PC-3 (cell line): Measurements from ENCODE around the gene BLTP3B. TPM values are rescaled to one million over a fixed set of nuclear protein-coding genes. Genes with fewer than 3 reads are reported as not detected.

Experiments used
- ATAC-seq: fragments of 200-7000 bp; cut with Tn5 transposase; 2 replicates; pipeline ENCODE4 v1.9.1; 2020; ENCODE audit warnings: mild to moderate bottlenecking, moderate library complexity
- BruUV-seq: library from RNA; stranded (reverse); fragments of 400-500 nt; replicated peaks from 2 replicates; lab custom pipeline; 2021; lab: Mats Ljungman, UMichigan
- CTCF ChIA-PET: fragments of 300-600 bp; sonication (Branson Sonifier 250); formaldehyde crosslinking; loops from one replicate; lab custom pipeline; 2022; ENCODE audit warnings: antibody characterized with exemption; lab: Charles Lee
- POLR2A ChIA-PET: fragments of 300-600 bp; sonication (Branson Sonifier 250); formaldehyde crosslinking; loops from one replicate; lab custom pipeline; 2022; ENCODE audit warnings: antibody characterized with exemption; ENCODE audit not compliant: unreplicated experiment; lab: Charles Lee
- DNase-seq: peaks from one replicate; pipeline ENCODE4 v3.0.0-alpha.2; 2015
- H2AFZ ChIP-seq: fragments of 300-600 bp; sonication (generic); 2 replicates; pipeline ENCODE4 v1.6.0; 2016; ENCODE audit warnings: antibody characterized with exemption, low read length
- H3F3A ChIP-seq: fragments of 300-600 bp; sonication (generic); one replicate; pipeline ENCODE4 v1.6.0; 2017; ENCODE audit warnings: antibody characterized with exemption, low read length, control low read depth, mild to moderate bottlenecking; ENCODE audit not compliant: unreplicated experiment
- H3K27ac ChIP-seq: fragments of 300-600 bp; sonication (generic); 2 replicates; pipeline ENCODE4 v1.5.1; 2016; ENCODE audit warnings: mild to moderate bottlenecking, low read length
- H3K27me3 ChIP-seq: fragments of 300-600 bp; sonication (generic); 2 replicates; pipeline ENCODE4 v1.6.1; 2016; ENCODE audit warnings: low read length, mixed read lengths
- H3K36me3 ChIP-seq: fragments of 300-600 bp; sonication (generic); 2 replicates; pipeline ENCODE4 v1.6.1; 2016; ENCODE audit warnings: low read depth, mixed run types, low read length, mixed read lengths
- H3K4me1 ChIP-seq: fragments of 300-600 bp; sonication (generic); 2 replicates; pipeline ENCODE4 v1.5.1; 2016; ENCODE audit warnings: low read length; ENCODE audit not compliant: insufficient read depth
- H3K4me2 ChIP-seq: fragments of 300-600 bp; sonication (generic); 2 replicates; pipeline ENCODE4 v1.6.0; 2016; ENCODE audit warnings: low read length
- H3K4me3 ChIP-seq: fragments of 300-600 bp; sonication (generic); 2 replicates; pipeline ENCODE4 v1.5.1; 2016; ENCODE audit warnings: mild to moderate bottlenecking, low read length, mixed read lengths
- H3K79me2 ChIP-seq: fragments of 300-600 bp; sonication (generic); 2 replicates; pipeline ENCODE4 v1.6.1; 2017; ENCODE audit warnings: low read length, mixed read lengths
- H3K9ac ChIP-seq: fragments of 300-600 bp; sonication (generic); 2 replicates; pipeline ENCODE4 v1.6.0; 2016; ENCODE audit warnings: mild to moderate bottlenecking, low read length
- H3K9me2 ChIP-seq: fragments of 300-600 bp; sonication (generic); replicated peaks from 2 replicates; pipeline ENCODE4 v1.6.1; 2016; ENCODE audit warnings: mixed run types, low read length, mixed read lengths
- H3K9me3 ChIP-seq: fragments of 300-600 bp; sonication (generic); 2 replicates; pipeline ENCODE4 v1.6.1; 2016; ENCODE audit warnings: low read length, mixed read lengths
- H4K20me1 ChIP-seq: fragments of 300-600 bp; sonication (generic); 2 replicates; pipeline ENCODE4 v1.6.1; 2016; ENCODE audit warnings: low read length, mixed read lengths
- CTCF ChIP-seq: fragments of 300-600 bp; sonication (generic); conservative IDR thresholded peaks from 2 replicates; pipeline ENCODE4 v1.5.1; 2017; ENCODE audit warnings: antibody characterized with exemption, low read depth, mild to moderate bottlenecking, low read length
- EZH2 ChIP-seq: fragments of 300-600 bp; sonication (generic); IDR thresholded peaks from one replicate; pipeline ENCODE4 v1.6.1; 2017; ENCODE audit warnings: antibody characterized with exemption, mild to moderate bottlenecking, low read length; ENCODE audit not compliant: unreplicated experiment
- EZH2phosphoT487 ChIP-seq: fragments of 300-600 bp; sonication (generic); IDR thresholded peaks from 2 replicates; pipeline ENCODE4 v1.6.1; 2018; ENCODE audit warnings: mild to moderate bottlenecking, antibody characterized with exemption, low read length, borderline replicate concordance
- intact Hi-C: fragments of 100-400 bp; cut with micrococcal nuclease; formaldehyde crosslinking; loops from 2 replicates; pipeline ENCODE4 v1.9.0; 2023
- total RNA-seq: library from RNA; depleted of rRNA; stranded (reverse); fragments of >200 nt; gene quantifications from 2 replicates; pipeline ENCODE4 v1.2.3, GENCODE V29; 2014

BLTP3B gene
- total RNA-seq, 1 experiment from 2014 or later, result 32.0 TPM

GRCh38 chr12:100146252-100146651 lies 3.6 kb upstream of the BLTP3B start:
- Histone ChIP-seq H3K27ac (no peak overlapping the region), H3K36me3 (no peaks in the 10 kb centered on the region), H3K27me3 (no peaks in the 10 kb centered on the region), H3K4me3 (no peak overlapping the region), H2AFZ (no peak overlapping the region), H3K9me3 (no peaks in the 10 kb centered on the region), H3K9ac (no peak overlapping the region), H3F3A (no peaks in the 10 kb centered on the region), H3K4me1 (peaks cover 4% of the 10 kb centered on the region), H4K20me1 (no peaks in the 10 kb centered on the region), H3K79me2 (peaks cover 13% of the 10 kb centered on the region), H3K4me2 (no peak overlapping the region), H3K9me2 (no peaks in the 10 kb centered on the region)
- intact Hi-C loops, result no loop called here
- ATAC-seq (no peak), DNase-seq (no peak)
- BruUV-seq, result no TSS peak
- CTCF ChIA-PET, result no interaction called here
- no peak for TF ChIP-seq EZH2phosphoT487
- TF ChIP-seq EZH2, result no peak
- TF ChIP-seq CTCF, result no peak
- POLR2A ChIA-PET, result no interaction called here

GRCh38 chr12:100145643-100146042 lies 3.0 kb upstream of the BLTP3B start:
- H3F3A ChIP-seq, result no peaks in the 10 kb centered on the region
- intact Hi-C loops, result no loop called here
- TF ChIP-seq EZH2 (no peak), CTCF (no peak), EZH2phosphoT487 (no peak)
- H3K9me3 ChIP-seq, result no peaks in the 10 kb centered on the region
- peaks cover 9% of the 10 kb centered on the region for H3K4me1 ChIP-seq
- H3K27ac ChIP-seq, result no peak overlapping the region
- no peak overlapping the region for H3K9ac ChIP-seq
- no peaks in the 10 kb centered on the region for H4K20me1 ChIP-seq
- ChIA-PET POLR2A (no interaction called here), CTCF (no interaction called here)
- no peak overlapping the region for H3K4me2 ChIP-seq
- no TSS peak for BruUV-seq
- no peaks in the 10 kb centered on the region for H3K27me3 ChIP-seq
- ATAC-seq (no peak), DNase-seq (no peak)
- no peak overlapping the region for H3K4me3 ChIP-seq
- no peak overlapping the region for H2AFZ ChIP-seq
- H3K9me2 ChIP-seq, result no peaks in the 10 kb centered on the region
- peaks cover 19% of the 10 kb centered on the region for H3K79me2 ChIP-seq
- H3K36me3 ChIP-seq, result no peaks in the 10 kb centered on the region

GRCh38 chr12:100141998-100142850 lies 450 bp downstream of the BLTP3B start:
- CTCF ChIA-PET, result no interaction called here
- Histone ChIP-seq H4K20me1 (peaks cover 8% of the 10 kb centered on the region; the same call in 1 of the 2 replicates), H3K9me3 (no peaks in the 10 kb centered on the region), H2AFZ (peak overlapping the region; percentile 99), H3K36me3 (no peaks in the 10 kb centered on the region), H3K4me3 (peak overlapping the region; percentile 98), H3K9me2 (no peaks in the 10 kb centered on the region), H3F3A (no peaks in the 10 kb centered on the region), H3K9ac (peak overlapping the region; percentile 89), H3K4me1 (peaks cover 34% of the 10 kb centered on the region), H3K27me3 (no peaks in the 10 kb centered on the region), H3K4me2 (peak overlapping the region; percentile 93), H3K27ac (peak overlapping the region; percentile 64), H3K79me2 (peaks cover 52% of the 10 kb centered on the region)
- intact Hi-C loops, result loop anchor here (1.0 to 5.0 kb wide), 4 partner anchors 58 to 410 kb away; partner anchors contain the start of genes ACTR6, DEPDC4 and SCYL2
- no TSS peak for BruUV-seq
- ATAC-seq (peak; percentile 67), DNase-seq (peak; percentile 13)
- POLR2A ChIA-PET, result no interaction called here
- TF ChIP-seq EZH2phosphoT487 (no peak), CTCF (no peak), EZH2 (no peak)
